Measurements from ENCODE around the gene BTRC. TPM values are rescaled to one million over a fixed set of nuclear protein-coding genes. Genes with fewer than 3 reads are reported as not detected.

BTRC gene
- total RNA-seq, 1 experiment from 2014 or later, result 5.7 TPM

- no peak overlapping the region for H3K9ac ChIP-seq (ENCODE audit: low read length)
- ATAC-seq (no peak), DNase-seq (peak; percentile 28)
- TF ChIP-seq, protein P1, sequence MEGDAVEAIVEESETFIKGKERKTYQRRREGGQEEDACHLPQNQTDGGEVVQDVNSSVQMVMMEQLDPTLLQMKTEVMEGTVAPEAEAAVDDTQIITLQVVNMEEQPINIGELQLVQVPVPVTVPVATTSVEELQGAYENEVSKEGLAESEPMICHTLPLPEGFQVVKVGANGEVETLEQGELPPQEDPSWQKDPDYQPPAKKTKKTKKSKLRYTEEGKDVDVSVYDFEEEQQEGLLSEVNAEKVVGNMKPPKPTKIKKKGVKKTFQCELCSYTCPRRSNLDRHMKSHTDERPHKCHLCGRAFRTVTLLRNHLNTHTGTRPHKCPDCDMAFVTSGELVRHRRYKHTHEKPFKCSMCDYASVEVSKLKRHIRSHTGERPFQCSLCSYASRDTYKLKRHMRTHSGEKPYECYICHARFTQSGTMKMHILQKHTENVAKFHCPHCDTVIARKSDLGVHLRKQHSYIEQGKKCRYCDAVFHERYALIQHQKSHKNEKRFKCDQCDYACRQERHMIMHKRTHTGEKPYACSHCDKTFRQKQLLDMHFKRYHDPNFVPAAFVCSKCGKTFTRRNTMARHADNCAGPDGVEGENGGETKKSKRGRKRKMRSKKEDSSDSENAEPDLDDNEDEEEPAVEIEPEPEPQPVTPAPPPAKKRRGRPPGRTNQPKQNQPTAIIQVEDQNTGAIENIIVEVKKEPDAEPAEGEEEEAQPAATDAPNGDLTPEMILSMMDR (conservative IDR thresholded peaks at IDR 0.05; ENCODE audit: low read depth, low read length), result peak; percentile 59
- no peak for TF ChIP-seq EZH2phosphoT487 (IDR thresholded peaks at IDR 0.05; ENCODE audit: borderline replicate concordance, low read length)
- H3K27me3 ChIP-seq (ENCODE audit: low read length), result no peaks in the 10 kb centered on the region
- no peaks in the 10 kb centered on the region for H3K9me3 ChIP-seq (ENCODE audit: low read length)
- H3K36me3 ChIP-seq (ENCODE audit: low read depth, low read length), result no peaks in the 10 kb centered on the region
- H3K9me2 ChIP-seq (replicated peaks; ENCODE audit: low read length), result no peaks in the 10 kb centered on the region
- POLR2A ChIA-PET (ENCODE audit: unreplicated experiment), result interaction anchor here (0.5 to 0.7 kb wide), 3 partner anchors 365 to 1749 kb away, joined by 3 to 5 read pairs (median 3); no protein-coding TSS in a partner anchor
- H2AFZ ChIP-seq (ENCODE audit: low read length), result no peak overlapping the region
- intact Hi-C loops (cut with micrococcal nuclease), result loop anchor here (5.0 kb wide), 1 partner anchor 232 kb away; no protein-coding TSS in a partner anchor
- no peak overlapping the region for H3K4me3 ChIP-seq (ENCODE audit: low read length)
- no peak overlapping the region for H3K4me2 ChIP-seq (ENCODE audit: low read length)
- H3K79me2 ChIP-seq (ENCODE audit: low read length), result no peaks in the 10 kb centered on the region
- no peaks in the 10 kb centered on the region for H4K20me1 ChIP-seq (ENCODE audit: low read length)
- CTCF ChIA-PET, result interaction anchor here (0.8 to 1.0 kb wide), 6 partner anchors 23 to 230 kb away, joined by 3 to 8 read pairs (median 4); no protein-coding TSS in a partner anchor
- no peaks in the 10 kb centered on the region for H3K4me1 ChIP-seq (ENCODE audit: insufficient read depth, low read length)
- no peaks in the 10 kb centered on the region for H3F3A ChIP-seq (ENCODE audit: low read length, unreplicated experiment)
- no TSS peak for BruUV-seq (replicated peaks)
- no peak overlapping the region for H3K27ac ChIP-seq (ENCODE audit: low read length)
Observed at GRCh38 chr10:101444058-101444898, 90.3 kb downstream of the BTRC start.

DNA sequence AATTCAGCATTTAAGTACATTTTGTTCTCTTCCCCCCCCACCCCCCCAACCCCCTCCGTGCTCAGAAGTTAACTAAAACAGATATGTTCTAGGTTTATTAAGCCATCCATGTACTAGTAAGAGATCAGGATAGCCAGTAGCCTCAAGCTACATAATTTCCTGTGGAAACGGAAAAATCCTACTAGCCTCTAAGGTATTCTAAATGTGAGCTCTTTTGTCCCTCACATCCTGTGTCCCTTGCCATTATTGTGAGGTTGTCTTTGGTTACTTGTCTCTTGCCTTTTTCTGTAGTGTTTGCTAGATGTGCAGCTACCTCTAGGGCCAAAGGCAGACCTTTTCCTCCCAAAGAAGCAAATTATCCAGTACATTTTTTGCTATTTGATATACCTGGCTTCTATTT, 92.1 kb downstream of the BTRC start:
- H2AFZ ChIP-seq (ENCODE audit: low read length), result no peak overlapping the region
- POLR2A ChIA-PET (ENCODE audit: unreplicated experiment), result no interaction called here
- no peaks in the 10 kb centered on the region for H3K9me2 ChIP-seq (replicated peaks; ENCODE audit: low read length)

More for the DNA sequence above, 92.1 kb downstream of the BTRC start:
- intact Hi-C loops (cut with micrococcal nuclease), result no loop called here
- ATAC-seq, result no peak
- TF ChIP-seq EZH2 (IDR thresholded peaks at IDR 0.05; ENCODE audit: low read length, unreplicated experiment), result no peak
- TF ChIP-seq, protein P1 (conservative IDR thresholded peaks at IDR 0.05; ENCODE audit: low read depth, low read length), result no peak
- Histone ChIP-seq H3K79me2 (ENCODE audit: low read length) (no peaks in the 10 kb centered on the region), H3K9ac (ENCODE audit: low read length) (no peak overlapping the region), H4K20me1 (ENCODE audit: low read length) (no peaks in the 10 kb centered on the region), H3K27me3 (ENCODE audit: low read length) (no peaks in the 10 kb centered on the region), H3K27ac (ENCODE audit: low read length) (no peak overlapping the region), H3F3A (ENCODE audit: low read length, unreplicated experiment) (no peaks in the 10 kb centered on the region), H3K4me2 (ENCODE audit: low read length) (no peak overlapping the region), H3K9me3 (ENCODE audit: low read length) (no peaks in the 10 kb centered on the region), H3K36me3 (ENCODE audit: low read depth, low read length) (no peaks in the 10 kb centered on the region), H3K4me1 (ENCODE audit: insufficient read depth, low read length) (no peaks in the 10 kb centered on the region), H3K4me3 (ENCODE audit: low read length) (no peak overlapping the region)
- no peak for DNase-seq
- CTCF ChIA-PET, result interaction anchor here (0.5 to 0.6 kb wide), 2 partner anchors 21 to 36 kb away, joined by 3 to 10 read pairs; no protein-coding TSS in a partner anchor
- BruUV-seq (replicated peaks), result no TSS peak

All from PC-3 (cell line).